Activated CD8-positive, alpha-beta T cell treated with anti-CD3 and anti-CD28 coated beads, Interleukin-2, amount 10 ng/mL, durations not matched to agents 7 days and 5 days (primary cell): ENCODE measurements around the gene CAPSL. TPM values are rescaled to one million over a fixed set of nuclear protein-coding genes. Genes with fewer than 3 reads are reported as not detected.
"Not testable (repeated sequence)": the region's sequence is repeated elsewhere in the genome, so short reads cannot be mapped to it uniquely, and the experiment has no call there.

ENCODE experiments used
- ATAC-seq: fragments of 150-1000 bp; cut with Tn5 transposase; one replicate; pipeline ENCODE4 v1.10.0; 2021; ENCODE audit warnings: moderate library complexity
- CTCF ChIA-PET: fragments of 350-600 bp; sonication (Branson Sonifier 250); formaldehyde crosslinking; loops from one replicate; lab custom pipeline; 2021; ENCODE audit warnings: antibody characterized with exemption; lab: Charles Lee
- POLR2A ChIA-PET: fragments of 350-600 bp; sonication (Branson Sonifier 250); formaldehyde crosslinking; loops from one replicate; lab custom pipeline; 2021; ENCODE audit warnings: antibody characterized with exemption; lab: Charles Lee
- DNase-seq: peaks from one replicate; pipeline ENCODE4 v3.0.0-alpha.2; 2020
- H3K27ac Mint-ChIP-seq: one replicate; pipeline ENCODE4 v1.8.0; 2021; ENCODE audit warnings: mild to moderate bottlenecking, mixed read lengths
- H3K27me3 Mint-ChIP-seq: one replicate; pipeline ENCODE4 v1.8.0; 2021; ENCODE audit warnings: low read depth, mixed read lengths
- H3K36me3 Mint-ChIP-seq: one replicate; pipeline ENCODE4 v1.8.0; 2021; ENCODE audit warnings: low read depth, mixed read lengths
- H3K4me1 Mint-ChIP-seq: one replicate; pipeline ENCODE4 v1.8.0; 2021; ENCODE audit warnings: low read depth, mixed read lengths
- H3K4me3 Mint-ChIP-seq: one replicate; pipeline ENCODE4 v1.8.0; 2021; ENCODE audit warnings: mild to moderate bottlenecking, mixed read lengths
- H3K9me3 Mint-ChIP-seq: one replicate; pipeline ENCODE4 v1.8.0; 2022; ENCODE audit warnings: mixed read lengths; ENCODE audit not compliant: insufficient read depth
- total RNA-seq, 2 experiments: library from RNA; stranded (reverse); gene quantifications; one replicate each; pipeline ENCODE4 v1.2.3, GENCODE V29; 2021

Gene CAPSL
- not detected for total RNA-seq

GRCh38 chr5:35938568-35939227, at the start of gene CAPSL:
Gene CAPSL (minus strand): TSS chr5:35938622. CDS start chr5:35921120, 17,502 bp downstream.
- H3K36me3 Mint-ChIP-seq: no peaks in the 10 kb centered on the region
- ATAC-seq (no peak), DNase-seq (no peak)
- no peak within 1 kb of the TSS for H3K4me3 Mint-ChIP-seq
- no peaks in the 10 kb centered on the region for H3K4me1 Mint-ChIP-seq
- H3K9me3 Mint-ChIP-seq: no peaks in the 10 kb centered on the region
- CTCF ChIA-PET: interaction anchor here (1.3 to 1.8 kb wide), 2 partner anchors 8 to 11 kb away, joined by 6 read pairs; no protein-coding TSS in a partner anchor
- no peak within 1 kb of the TSS for H3K27ac Mint-ChIP-seq
- POLR2A ChIA-PET: no interaction called here
- peaks cover 17% of the 10 kb centered on the region for H3K27me3 Mint-ChIP-seq

GRCh38 chr5:35987776-35988175, 49.4 kb upstream of the CAPSL start:
- Mint-ChIP-seq H3K36me3 (no peaks in the 10 kb centered on the region), H3K4me3 (no peak overlapping the region), H3K27me3 (peaks cover 6% of the 10 kb centered on the region), H3K27ac (no peak overlapping the region), H3K4me1 (no peaks in the 10 kb centered on the region), H3K9me3 (peaks cover 3% of the 10 kb centered on the region)
- ChIA-PET POLR2A (no interaction called here), CTCF (no interaction called here)
- DNase-seq: no peak
- ATAC-seq: no peak

DNA sequence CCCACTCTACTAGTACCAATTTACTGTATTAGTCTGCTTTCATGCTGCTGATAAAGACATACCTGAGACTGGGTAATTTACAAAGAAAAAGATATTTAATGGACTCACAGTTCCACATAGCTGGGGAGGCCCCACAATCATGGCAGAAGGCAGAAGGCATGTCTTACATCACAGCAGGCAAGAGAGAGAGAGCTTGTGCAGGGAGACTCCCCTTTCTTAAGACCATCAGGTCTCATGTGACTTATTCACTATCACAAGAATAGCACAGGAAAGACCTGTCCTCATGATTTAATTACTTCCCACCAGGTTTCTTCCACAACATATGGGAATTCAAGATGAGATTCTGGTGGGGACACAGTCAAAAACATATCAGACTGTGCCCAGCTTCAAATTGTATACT, 41.3 kb upstream of the CAPSL start:
- no peak overlapping the region for H3K4me3 Mint-ChIP-seq
- H3K27me3 Mint-ChIP-seq: no peaks in the 10 kb centered on the region
- CTCF ChIA-PET: no interaction called here
- POLR2A ChIA-PET: no interaction called here
- no peaks in the 10 kb centered on the region for H3K36me3 Mint-ChIP-seq
- no peaks in the 10 kb centered on the region for H3K4me1 Mint-ChIP-seq
- peaks cover 19% of the 10 kb centered on the region for H3K9me3 Mint-ChIP-seq
- no peak for ATAC-seq
- no peak overlapping the region for H3K27ac Mint-ChIP-seq
- no peak for DNase-seq

DNA sequence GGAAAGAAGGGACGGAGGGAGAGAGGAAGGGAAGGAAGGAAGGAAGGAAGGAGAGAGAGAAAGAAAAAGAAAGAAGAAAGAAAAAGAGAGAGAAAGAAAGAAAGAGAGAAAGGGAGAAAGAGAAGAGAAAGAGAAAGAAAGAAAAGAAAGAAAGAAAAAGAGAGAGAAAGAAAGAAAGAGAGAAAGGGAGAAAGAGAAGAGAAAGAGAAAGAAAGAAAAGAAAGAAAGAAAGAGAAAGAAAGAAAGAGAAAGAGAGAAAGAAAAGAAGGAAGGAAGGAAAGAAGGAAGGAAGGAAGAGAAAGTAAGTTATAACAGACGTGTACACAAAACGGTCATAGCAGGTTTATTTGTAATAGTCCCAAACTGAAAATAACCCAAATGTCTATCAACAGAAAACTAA, 38.4 kb upstream of the CAPSL start:
- H3K9me3 Mint-ChIP-seq: peaks cover 15% of the 10 kb centered on the region
- not testable (repeated sequence) for H3K27me3 Mint-ChIP-seq

GRCh38 chr5:35974570-35974969, 36.1 kb upstream of the CAPSL start:
- DNase-seq (no peak), ATAC-seq (no peak)
- Mint-ChIP-seq H3K27me3 (no peaks in the 10 kb centered on the region), H3K4me3 (no peak overlapping the region), H3K9me3 (no peaks in the 10 kb centered on the region), H3K36me3 (no peaks in the 10 kb centered on the region), H3K27ac (no peak overlapping the region), H3K4me1 (no peaks in the 10 kb centered on the region)
- ChIA-PET POLR2A (no interaction called here), CTCF (no interaction called here)

More for the DNA sequence above, 38.4 kb upstream of the CAPSL start:
- CTCF ChIA-PET, H3K27ac Mint-ChIP-seq, DNase-seq, H3K36me3 Mint-ChIP-seq, POLR2A ChIA-PET, H3K4me1 Mint-ChIP-seq, H3K4me3 Mint-ChIP-seq, ATAC-seq: not testable (repeated sequence)

GRCh38 chr5:35971878-35972210, 33.4 kb upstream of the CAPSL start:
- H3K9me3 Mint-ChIP-seq: no peaks in the 10 kb centered on the region
- POLR2A ChIA-PET: no interaction called here

DNA sequence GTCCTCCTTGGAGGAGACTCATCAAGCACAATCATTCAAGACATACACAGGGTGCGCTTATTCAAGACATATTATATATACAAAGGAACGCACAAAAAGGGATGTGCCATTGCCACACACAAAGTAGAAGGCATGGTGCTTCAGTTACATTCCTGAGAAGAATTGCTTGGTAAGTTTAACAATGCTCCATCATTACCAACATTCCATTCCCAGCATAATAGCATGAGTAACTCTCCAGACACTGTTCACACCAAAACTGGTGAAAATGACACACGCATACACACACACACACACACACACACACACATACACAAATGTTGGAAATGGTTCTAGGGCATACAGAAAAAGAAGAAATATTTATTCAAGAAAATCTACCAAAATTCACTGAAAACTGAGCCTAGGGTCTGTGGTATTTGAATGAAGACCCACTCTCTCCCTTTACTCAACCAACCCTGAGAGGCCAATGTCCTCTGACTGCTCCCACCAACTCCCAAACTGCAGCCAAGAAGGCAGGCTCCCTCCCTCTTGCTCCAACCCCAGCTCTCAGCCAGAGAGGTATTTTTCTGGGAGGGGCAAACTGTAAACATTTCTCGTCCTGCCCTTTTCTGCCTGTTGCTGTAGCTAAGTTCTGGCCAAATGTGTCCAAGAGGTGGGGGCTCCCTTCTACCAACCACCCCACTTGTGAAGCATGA, 32.9 kb upstream of the CAPSL start:
- no peak for DNase-seq
- peaks cover 11% of the 10 kb centered on the region for H3K27me3 Mint-ChIP-seq
- H3K36me3 Mint-ChIP-seq: no peaks in the 10 kb centered on the region
- H3K27ac Mint-ChIP-seq: no peak overlapping the region
- H3K4me3 Mint-ChIP-seq: no peak overlapping the region
- ATAC-seq: no peak
- no peaks in the 10 kb centered on the region for H3K4me1 Mint-ChIP-seq
- ChIA-PET POLR2A (no interaction called here), CTCF (no interaction called here)
- no peaks in the 10 kb centered on the region for H3K9me3 Mint-ChIP-seq

More at GRCh38 chr5:35971878-35972210, 33.4 kb upstream of the CAPSL start:
- H3K4me1 Mint-ChIP-seq: no peaks in the 10 kb centered on the region
- H3K27me3 Mint-ChIP-seq: peaks cover 9% of the 10 kb centered on the region
- no peaks in the 10 kb centered on the region for H3K36me3 Mint-ChIP-seq
- no peak overlapping the region for H3K4me3 Mint-ChIP-seq
- DNase-seq: no peak
- no peak for ATAC-seq
- CTCF ChIA-PET: no interaction called here
- H3K27ac Mint-ChIP-seq: no peak overlapping the region

DNA sequence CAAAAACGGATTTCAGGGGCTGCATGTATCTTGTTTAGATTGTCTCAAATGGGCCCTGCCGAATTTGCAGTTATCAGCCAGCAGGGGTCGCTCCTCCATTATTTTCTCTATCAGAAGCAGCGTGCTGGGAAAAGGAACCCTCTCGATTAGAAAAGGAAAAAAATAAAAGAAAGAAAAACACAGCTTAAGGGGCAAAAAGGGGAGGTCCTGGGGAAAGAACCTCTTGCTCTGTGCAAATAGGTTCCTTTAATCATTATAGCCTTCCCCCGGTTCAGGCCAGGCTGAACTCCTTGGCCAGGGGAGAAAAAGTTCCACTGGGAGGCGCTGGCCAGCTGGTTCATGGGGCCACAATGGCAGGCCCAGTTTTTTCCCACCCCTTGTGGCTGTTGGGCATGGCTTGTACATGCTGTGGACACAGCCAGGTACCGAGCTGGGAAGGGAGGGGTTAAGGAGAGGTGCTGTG, 25.0 kb upstream of the CAPSL start:
- CTCF ChIA-PET: interaction anchor here (1.3 kb wide), 1 partner anchor 10 kb away, joined by 5 read pairs; no protein-coding TSS in a partner anchor
- no peaks in the 10 kb centered on the region for H3K4me1 Mint-ChIP-seq
- no peaks in the 10 kb centered on the region for H3K36me3 Mint-ChIP-seq

GRCh38 chr5:35960328-35960727, 21.9 kb upstream of the CAPSL start:
- ChIA-PET CTCF (no interaction called here), POLR2A (no interaction called here)
- H3K36me3 Mint-ChIP-seq: no peaks in the 10 kb centered on the region
- no peaks in the 10 kb centered on the region for H3K4me1 Mint-ChIP-seq
- DNase-seq: no peak
- no peak overlapping the region for H3K4me3 Mint-ChIP-seq
- no peak overlapping the region for H3K27ac Mint-ChIP-seq
- no peak for ATAC-seq
- peaks cover 6% of the 10 kb centered on the region for H3K27me3 Mint-ChIP-seq
- H3K9me3 Mint-ChIP-seq: no peaks in the 10 kb centered on the region

More for the DNA sequence above, 25.0 kb upstream of the CAPSL start:
- POLR2A ChIA-PET: no interaction called here
- ATAC-seq (no peak), DNase-seq (no peak)
- H3K4me3 Mint-ChIP-seq: no peak overlapping the region
- no peaks in the 10 kb centered on the region for H3K9me3 Mint-ChIP-seq
- H3K27me3 Mint-ChIP-seq: peaks cover 12% of the 10 kb centered on the region
- H3K27ac Mint-ChIP-seq: no peak overlapping the region

GRCh38 chr5:35956429-35956828, 18.0 kb upstream of the CAPSL start:
- CTCF ChIA-PET: no interaction called here

DNA sequence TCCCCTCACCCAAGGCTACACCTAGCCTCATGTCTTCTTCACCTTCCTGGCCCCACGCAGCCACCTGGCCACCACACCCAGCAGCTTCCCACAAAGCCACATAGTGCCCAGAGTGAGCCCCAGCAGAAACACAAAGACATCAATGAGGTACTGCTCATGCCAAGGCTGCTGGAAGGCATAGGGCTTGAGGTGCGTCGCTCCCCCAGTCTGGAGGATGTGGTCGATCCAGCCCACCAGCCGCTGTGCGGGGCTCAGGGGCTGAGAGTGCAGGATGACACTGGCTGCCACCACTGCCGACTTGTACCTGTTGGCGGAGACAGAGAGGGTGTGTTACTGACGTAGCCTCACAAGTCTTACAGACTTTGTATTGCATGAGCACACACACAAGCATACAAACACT, 15.8 kb upstream of the CAPSL start:
- ATAC-seq (peak; percentile 63), DNase-seq (peak; percentile 49)
- Mint-ChIP-seq H3K36me3 (no peaks in the 10 kb centered on the region), H3K27ac (no peak overlapping the region), H3K4me1 (peaks cover 8% of the 10 kb centered on the region), H3K27me3 (peaks cover 36% of the 10 kb centered on the region), H3K9me3 (no peaks in the 10 kb centered on the region), H3K4me3 (no peak overlapping the region)
- ChIA-PET POLR2A (no interaction called here), CTCF (no interaction called here)

More at GRCh38 chr5:35956429-35956828, 18.0 kb upstream of the CAPSL start:
- Mint-ChIP-seq H3K27me3 (peaks cover 34% of the 10 kb centered on the region), H3K9me3 (no peaks in the 10 kb centered on the region), H3K4me1 (peaks cover 8% of the 10 kb centered on the region), H3K27ac (no peak overlapping the region), H3K36me3 (no peaks in the 10 kb centered on the region), H3K4me3 (no peak overlapping the region)
- DNase-seq: no peak
- POLR2A ChIA-PET: no interaction called here
- ATAC-seq: no peak

DNA sequence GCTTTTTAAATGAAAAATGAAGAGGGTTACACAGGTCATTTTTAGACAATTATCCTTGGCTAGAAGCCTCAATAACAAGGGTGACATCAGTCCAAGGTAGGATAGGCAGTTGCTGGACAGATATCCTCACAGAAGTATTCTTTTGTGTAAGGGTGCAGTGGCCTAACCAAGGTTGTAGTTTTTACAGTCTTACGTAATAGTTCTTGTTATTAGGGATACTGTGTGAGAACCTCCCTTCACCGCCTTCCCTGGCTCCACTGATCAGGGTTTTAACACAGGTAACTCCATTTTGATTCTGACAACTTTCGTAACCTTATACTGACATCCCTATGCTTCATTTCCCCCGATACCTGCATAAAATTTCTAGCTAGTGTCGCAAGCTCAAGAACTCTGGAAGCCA, 8.7 kb upstream of the CAPSL start:
- H3K27ac Mint-ChIP-seq: no peak overlapping the region
- CTCF ChIA-PET: no interaction called here
- H3K4me1 Mint-ChIP-seq: no peaks in the 10 kb centered on the region
- H3K36me3 Mint-ChIP-seq: no peaks in the 10 kb centered on the region
- H3K27me3 Mint-ChIP-seq: peaks cover 11% of the 10 kb centered on the region
- DNase-seq (no peak), ATAC-seq (no peak)
- POLR2A ChIA-PET: no interaction called here
- H3K9me3 Mint-ChIP-seq: no peaks in the 10 kb centered on the region
- H3K4me3 Mint-ChIP-seq: no peak overlapping the region
